ENCODE data around the gene RRP7A. TPM values are rescaled to one million over a fixed set of nuclear protein-coding genes. Genes with fewer than 3 reads are reported as not detected.
"Not testable (repeated sequence)": the region's sequence is repeated elsewhere in the genome, so short reads cannot be mapped to it uniquely, and the experiment has no call there.

Gene RRP7A
- total and polyA plus RNA-seq, 8 donors, result 7.4 to 21.5 (median 17.5) TPM

DNA sequence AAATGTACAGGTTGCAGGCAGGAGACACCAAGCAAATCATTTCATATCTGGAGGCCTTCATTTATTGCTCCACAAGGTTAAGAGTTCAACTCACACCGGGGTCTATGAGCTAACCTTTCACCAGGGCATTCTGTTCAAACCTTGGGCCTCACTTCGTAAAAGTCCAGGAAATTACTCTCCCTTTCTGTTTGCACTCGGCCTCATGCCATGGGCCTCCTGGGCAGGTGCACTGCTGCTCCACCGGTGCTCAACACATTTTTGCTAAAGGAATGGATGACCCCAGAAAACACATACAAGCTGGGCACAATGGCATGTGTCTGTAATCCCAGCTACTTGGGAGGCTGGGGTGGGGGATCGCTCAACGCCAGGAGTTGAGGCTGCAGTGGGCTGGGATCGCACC, 16.6 kb upstream of the RRP7A start:
- H3K4me1 ChIP-seq, result no peaks in the 10 kb centered on the region
- H3K4me3 ChIP-seq, result no peak overlapping the region
- no peaks in the 10 kb centered on the region for H3K36me3 ChIP-seq
- ATAC-seq (no peak), DNase-seq (no peak), FAIRE-seq (no peak)
- TF ChIP-seq, protein P1, sequence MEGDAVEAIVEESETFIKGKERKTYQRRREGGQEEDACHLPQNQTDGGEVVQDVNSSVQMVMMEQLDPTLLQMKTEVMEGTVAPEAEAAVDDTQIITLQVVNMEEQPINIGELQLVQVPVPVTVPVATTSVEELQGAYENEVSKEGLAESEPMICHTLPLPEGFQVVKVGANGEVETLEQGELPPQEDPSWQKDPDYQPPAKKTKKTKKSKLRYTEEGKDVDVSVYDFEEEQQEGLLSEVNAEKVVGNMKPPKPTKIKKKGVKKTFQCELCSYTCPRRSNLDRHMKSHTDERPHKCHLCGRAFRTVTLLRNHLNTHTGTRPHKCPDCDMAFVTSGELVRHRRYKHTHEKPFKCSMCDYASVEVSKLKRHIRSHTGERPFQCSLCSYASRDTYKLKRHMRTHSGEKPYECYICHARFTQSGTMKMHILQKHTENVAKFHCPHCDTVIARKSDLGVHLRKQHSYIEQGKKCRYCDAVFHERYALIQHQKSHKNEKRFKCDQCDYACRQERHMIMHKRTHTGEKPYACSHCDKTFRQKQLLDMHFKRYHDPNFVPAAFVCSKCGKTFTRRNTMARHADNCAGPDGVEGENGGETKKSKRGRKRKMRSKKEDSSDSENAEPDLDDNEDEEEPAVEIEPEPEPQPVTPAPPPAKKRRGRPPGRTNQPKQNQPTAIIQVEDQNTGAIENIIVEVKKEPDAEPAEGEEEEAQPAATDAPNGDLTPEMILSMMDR (IDR thresholded peaks at IDR 0.05), result no peak
- intact Hi-C loops (cut with DNase I), result no loop called here
- 76 to 89% methylated on average over 7 of the region's 7 CpGs for WGBS, 2 donors
- H3K27ac ChIP-seq, result no peak overlapping the region
- no peaks in the 10 kb centered on the region for H3K9me3 ChIP-seq
- H3K27me3 ChIP-seq, result no peaks in the 10 kb centered on the region

GRCh38 chr22:42535082-42535731, 15.6 kb upstream of the RRP7A start:
- H3K27ac ChIP-seq; FAIRE-seq; intact Hi-C loops (cut with DNase I); H3K4me1 ChIP-seq; H3K27me3 ChIP-seq; H3K9me3 ChIP-seq; DNase-seq; H3K4me3 ChIP-seq; H3K36me3 ChIP-seq; ATAC-seq: not testable (repeated sequence)
- WGBS, 2 donors, result 57 to 89% methylated on average over 3 to 4 of the region's 14 CpGs

DNA sequence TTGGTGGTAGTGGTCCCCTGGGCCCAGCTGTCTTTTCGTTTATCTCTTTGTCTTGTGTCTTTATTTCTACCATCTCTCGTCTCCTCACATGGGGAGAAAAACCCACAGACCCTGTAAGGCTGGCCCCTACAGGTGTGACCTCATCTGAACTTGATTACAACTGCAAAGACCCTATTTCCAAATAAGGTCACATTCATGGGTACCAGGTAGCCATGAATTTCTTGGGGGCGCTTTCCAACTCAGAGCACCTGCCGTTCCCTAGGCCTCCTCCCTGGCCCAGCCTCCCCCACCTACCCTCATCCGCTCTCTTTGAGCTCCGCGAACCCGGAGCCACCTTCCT, 14.0 kb upstream of the RRP7A start:
- Histone ChIP-seq H3K27ac (peak overlapping the region in 1 of 4 donors; percentile 62), H3K36me3 (no peaks in the 10 kb centered on the region), H3K27me3 (no peaks in the 10 kb centered on the region), H3K9me3 (no peaks in the 10 kb centered on the region), H3K4me1 (no peaks in the 10 kb centered on the region), H3K4me3 (no peak overlapping the region)
- FAIRE-seq, result no peak
- TF ChIP-seq, protein P1 (IDR thresholded peaks at IDR 0.05), result no peak
- ATAC-seq, result no peak
- DNase-seq, result no peak
- intact Hi-C loops (cut with DNase I), result no loop called here
- 82 to 93% methylated on average over 6 to 8 of the region's 8 CpGs for WGBS, 2 donors

DNA sequence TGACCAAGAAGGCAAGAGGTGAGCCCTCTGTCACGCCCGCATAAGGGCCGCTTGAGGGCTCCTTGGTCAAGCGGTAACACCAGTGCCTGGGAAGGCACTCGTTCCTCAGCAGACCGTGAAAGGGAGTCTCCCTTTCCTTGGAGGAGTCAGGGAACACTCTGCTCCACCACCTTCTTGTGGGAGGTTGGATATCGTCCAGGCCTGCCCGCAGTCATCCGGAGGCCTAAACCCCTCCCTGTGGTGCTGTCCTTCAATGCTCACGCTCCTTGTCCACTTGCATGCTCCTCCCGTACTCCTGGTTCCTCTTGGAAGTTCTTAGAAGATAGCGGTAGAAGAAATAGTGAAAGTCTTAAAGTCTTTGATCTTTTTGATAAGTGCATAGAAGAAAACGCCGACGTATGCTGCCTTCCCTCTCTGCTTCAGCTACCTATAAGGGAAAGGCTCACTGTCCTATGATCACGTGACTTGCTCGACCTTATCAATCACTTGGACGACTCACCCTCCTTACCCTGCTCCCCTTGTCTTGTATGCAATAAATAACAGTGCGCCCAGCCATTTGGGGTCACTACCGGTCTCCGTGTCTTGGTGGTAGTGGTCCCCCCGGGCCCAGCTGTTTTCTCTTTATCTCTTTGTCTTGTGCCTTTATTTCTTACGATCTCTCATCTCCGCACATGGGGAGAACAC, 11.9 kb upstream of the RRP7A start:
- H3K27ac ChIP-seq; H3K4me1 ChIP-seq; FAIRE-seq; H3K36me3 ChIP-seq; DNase-seq; H3K9me3 ChIP-seq; intact Hi-C loops (cut with DNase I); ATAC-seq; H3K4me3 ChIP-seq; H3K27me3 ChIP-seq: not testable (repeated sequence)
- 71 to 84% methylated on average over 24 of the region's 24 CpGs for WGBS, 2 donors

DNA sequence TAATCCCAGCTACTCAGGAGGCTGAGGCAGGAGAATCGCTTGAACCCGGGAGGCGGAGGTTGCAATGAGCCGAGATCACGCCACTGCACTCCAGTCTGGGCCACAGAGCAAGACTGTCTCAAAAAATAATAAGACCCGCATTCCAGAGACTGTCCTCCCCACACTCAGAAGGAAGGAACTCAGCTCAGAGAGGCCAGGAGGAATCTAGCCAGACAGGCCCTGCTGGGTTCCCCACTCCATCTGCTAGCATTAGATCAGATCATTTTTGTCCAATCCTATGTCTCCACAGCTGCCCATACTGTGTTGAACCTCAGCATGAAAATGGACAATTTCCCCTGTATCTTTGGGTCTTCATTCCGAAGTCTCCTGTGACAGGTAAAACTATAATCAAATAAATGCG, 9.8 kb upstream of the RRP7A start:
- H3K27ac ChIP-seq; H3K4me1 ChIP-seq; H3K4me3 ChIP-seq; DNase-seq; H3K27me3 ChIP-seq; H3K36me3 ChIP-seq; FAIRE-seq; H3K9me3 ChIP-seq; intact Hi-C loops (cut with DNase I); ATAC-seq: not testable (repeated sequence)
- 81 to 95% methylated on average over 8 of the region's 8 CpGs for WGBS, 2 donors

DNA sequence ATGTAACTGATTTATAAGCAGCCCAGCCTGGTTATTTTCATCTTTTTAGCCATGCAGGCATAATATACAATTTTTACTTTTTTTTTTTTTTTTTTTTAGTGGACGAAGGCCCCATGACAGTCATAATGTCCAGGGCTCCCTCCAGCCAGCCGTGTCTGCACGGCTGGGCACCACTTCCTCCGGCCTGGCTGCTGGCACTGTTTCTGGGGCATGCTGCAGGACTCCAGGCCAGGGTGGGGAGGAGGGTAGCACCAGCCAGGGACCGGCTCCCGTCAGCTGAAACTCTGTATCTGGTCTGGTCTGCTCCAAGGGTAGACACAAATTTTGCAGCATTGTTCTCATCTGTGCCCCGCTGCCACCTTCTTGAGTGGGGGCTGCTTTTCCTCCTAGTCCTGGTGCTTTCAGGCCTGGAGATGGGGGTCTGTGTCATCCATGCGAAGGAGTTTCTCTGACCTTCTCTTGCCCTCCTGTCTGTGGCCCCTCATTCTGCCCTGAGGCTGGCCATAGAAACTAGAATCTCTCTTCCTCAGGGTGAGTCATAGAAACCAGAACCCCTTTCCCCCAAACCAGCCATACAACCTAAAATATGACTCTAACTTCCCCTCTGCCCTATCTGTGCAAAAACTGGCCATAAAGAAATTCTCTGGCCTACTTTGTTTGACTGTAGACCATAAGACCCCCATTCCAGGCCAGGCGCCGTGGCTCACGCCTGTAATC, 9.2 kb upstream of the RRP7A start:
- intact Hi-C loops (cut with DNase I), result no loop called here
- DNase-seq, result no peak
- no peaks in the 10 kb centered on the region for H3K27me3 ChIP-seq
- no peaks in the 10 kb centered on the region for H3K36me3 ChIP-seq
- H3K4me3 ChIP-seq, result no peak overlapping the region
- FAIRE-seq, result no peak
- H3K27ac ChIP-seq, result no peak overlapping the region
- no peaks in the 10 kb centered on the region for H3K4me1 ChIP-seq
- WGBS, 2 donors, result 85 to 98% methylated on average over 6 to 11 of the region's 11 CpGs
- ATAC-seq, result no peak
- H3K9me3 ChIP-seq, result no peaks in the 10 kb centered on the region
- TF ChIP-seq, protein P1 (IDR thresholded peaks at IDR 0.05), result no peak
